Mesenchymal stem cell (in vitro differentiated cells and primary cell): ENCODE data around the gene ZFPL1.

Experiments used
- DNase-seq: peaks from one replicate; pipeline ENCODE4 v3.0.0-alpha.2; 2013
- H2AFZ ChIP-seq: one replicate; pipeline ENCODE4 v1.6.1; 2013; ENCODE audit warnings: low read depth, mild to moderate bottlenecking, control low read depth, inconsistent platforms, low read length, moderate library complexity
- H2AK5ac ChIP-seq: 2 replicates; pipeline ENCODE4 v1.6.1; 2013; ENCODE audit warnings: low read length, moderate library complexity, mild to moderate bottlenecking, inconsistent platforms; ENCODE audit not compliant: severe bottlenecking
- H2BK120ac ChIP-seq: one replicate; pipeline ENCODE4 v1.6.1; 2013; ENCODE audit warnings: low read depth, mild to moderate bottlenecking, inconsistent platforms, low read length, moderate library complexity
- H2BK12ac ChIP-seq, 2 experiments: one replicate each; pipeline ENCODE4 v1.6.1; 2013; ENCODE audit warnings: inconsistent platforms in 2 of 2, low read length in 2 of 2, mild to moderate bottlenecking in 2 of 2, moderate library complexity in 2 of 2, control low read depth in 1 of 2
- H2BK15ac ChIP-seq: one replicate; pipeline ENCODE4 v1.6.1; 2013; ENCODE audit warnings: mild to moderate bottlenecking, low read depth, inconsistent platforms; ENCODE audit not compliant: poor library complexity, severe bottlenecking
- H2BK5ac ChIP-seq: 2 replicates; pipeline ENCODE4 v1.6.1; 2013; ENCODE audit warnings: low read depth, mild to moderate bottlenecking, low read length, control low read depth, inconsistent platforms; ENCODE audit not compliant: poor library complexity, severe bottlenecking
- H3K14ac ChIP-seq, 2 experiments: one replicate each; pipeline ENCODE4 v1.6.1; 2013; ENCODE audit warnings: inconsistent platforms in 2 of 2, low read length in 2 of 2, control low read depth in 1 of 2, mild to moderate bottlenecking in 1 of 2, moderate library complexity in 1 of 2
- H3K18ac ChIP-seq, 2 experiments: one replicate each; pipeline ENCODE4 v1.6.1; 2013; ENCODE audit warnings: inconsistent platforms in 2 of 2, low read length in 2 of 2, control low read depth in 1 of 2, low read depth in 1 of 2, mild to moderate bottlenecking in 1 of 2
- H3K23ac ChIP-seq, 2 experiments: one replicate each; pipeline ENCODE4 v1.6.1; 2013; ENCODE audit warnings: inconsistent platforms in 2 of 2, low read length in 2 of 2, mild to moderate bottlenecking in 2 of 2, moderate library complexity in 2 of 2, control low read depth in 1 of 2
- H3K27ac ChIP-seq: 2 replicates; pipeline ENCODE4 v1.5.1; 2013; ENCODE audit warnings: mild to moderate bottlenecking, moderate library complexity, low read length, control low read depth, inconsistent platforms; ENCODE audit not compliant: poor library complexity, severe bottlenecking
- H3K27me3 ChIP-seq, 2 experiments: 2 replicates each; pipeline versions ENCODE4 v1.6.1 to v1.7.0; 2013; ENCODE audit warnings: low read length in 2 of 2, mild to moderate bottlenecking in 2 of 2, moderate library complexity in 2 of 2, control low read depth in 1 of 2, inconsistent platforms in 1 of 2; ENCODE audit not compliant: control insufficient read depth in 1 of 2, insufficient read depth in 1 of 2
- H3K36me3 ChIP-seq, 2 experiments: 2 replicates each; pipeline versions ENCODE4 v1.6.1 to v1.7.0; 2013; ENCODE audit warnings: low read length in 2 of 2, control low read depth in 1 of 2, inconsistent platforms in 1 of 2, low read depth in 1 of 2, mild to moderate bottlenecking in 1 of 2; ENCODE audit not compliant: insufficient read depth in 2 of 2, control insufficient read depth in 1 of 2
- H3K4ac ChIP-seq, 2 experiments: one replicate each; pipeline ENCODE4 v1.6.1; 2013; ENCODE audit warnings: inconsistent platforms in 2 of 2, low read length in 2 of 2, mild to moderate bottlenecking in 2 of 2, moderate library complexity in 2 of 2, control low read depth in 1 of 2, low read depth in 1 of 2
- H3K4me1 ChIP-seq: 2 replicates; pipeline ENCODE4 v1.6.1; 2013; ENCODE audit warnings: low read depth, low read length, control low read depth; ENCODE audit not compliant: control insufficient read depth, insufficient read depth
- H3K4me2 ChIP-seq: 2 replicates; pipeline ENCODE4 v1.6.1; 2013; ENCODE audit warnings: low read length, mild to moderate bottlenecking, inconsistent platforms; ENCODE audit not compliant: poor library complexity, severe bottlenecking
- H3K4me3 ChIP-seq, 2 experiments: 2 replicates each; pipeline versions ENCODE4 v1.5.1 to v1.7.0; 2013; ENCODE audit warnings: low read length in 2 of 2, mild to moderate bottlenecking in 2 of 2, control low read depth in 1 of 2, low read depth in 1 of 2; ENCODE audit not compliant: insufficient read depth in 1 of 2
- H3K79me1 ChIP-seq: replicated peaks from 2 replicates; pipeline ENCODE4 v1.6.1; 2013; ENCODE audit warnings: mild to moderate bottlenecking, control low read depth, low read length, inconsistent platforms; ENCODE audit not compliant: poor library complexity, severe bottlenecking
- H3K9ac ChIP-seq: 2 replicates; pipeline ENCODE4 v1.7.0; 2013; ENCODE audit warnings: mild to moderate bottlenecking, low read length, moderate library complexity
- H3K9me3 ChIP-seq: 2 replicates; pipeline ENCODE4 v1.7.0; 2013; ENCODE audit warnings: mild to moderate bottlenecking, low read length; ENCODE audit not compliant: control insufficient read depth
- H4K8ac ChIP-seq: one replicate; pipeline ENCODE4 v1.6.1; 2013; ENCODE audit warnings: inconsistent platforms, mild to moderate bottlenecking, low read length, moderate library complexity
- H4K91ac ChIP-seq: one replicate; pipeline ENCODE4 v1.6.1; 2013; ENCODE audit warnings: mild to moderate bottlenecking, low read length, inconsistent platforms
- WGBS: methylation state at CpG from one replicate; pipeline ENCODE4 v1.1.7; 2013; ENCODE audit warnings: mixed read lengths; 5-methylcytosine and 5-hydroxymethylcytosine counted together

The ZFPL1 gene

GRCh38 chr11:65128182-65129145, 44.4 kb downstream of the ZFPL1 start:
- H3K27me3 ChIP-seq, result no peaks in the 10 kb centered on the region
- peaks cover 16% of the 10 kb centered on the region for H3K4me1 ChIP-seq
- peaks cover 35% of the 10 kb centered on the region for H3K79me1 ChIP-seq

GRCh38 chr11:65129649-65130441, 45.8 kb downstream of the ZFPL1 start:
- Histone ChIP-seq H4K91ac (no peak overlapping the region), H3K18ac (no peak overlapping the region), H2AK5ac (no peak overlapping the region), H3K79me1 (peaks cover 33% of the 10 kb centered on the region), H3K4me3 (no peak overlapping the region), H3K4me2 (no peak overlapping the region), H3K9ac (no peak overlapping the region), H2BK5ac (no peak overlapping the region), H2BK12ac (no peak overlapping the region), H4K8ac (no peak overlapping the region), H3K36me3 (peaks cover 77 to 81% of the 10 kb centered on the region in 2 experiments), H3K27ac (no peak overlapping the region), H3K9me3 (no peaks in the 10 kb centered on the region), H3K27me3 (no peaks in the 10 kb centered on the region), H3K4ac (no peak overlapping the region), H3K4me1 (peaks cover 16% of the 10 kb centered on the region), H2BK120ac (no peak overlapping the region), H2BK15ac (no peak overlapping the region), H3K14ac (no peak overlapping the region), H2AFZ (no peak overlapping the region), H3K23ac (no peak overlapping the region)
- no peak for DNase-seq
- WGBS, result 98% methylated on average over 12 of the region's 13 CpGs

More at GRCh38 chr11:65128182-65129145, 44.4 kb downstream of the ZFPL1 start:
- Histone ChIP-seq H3K9ac (no peak overlapping the region), H3K23ac (no peak overlapping the region), H2BK12ac (no peak overlapping the region), H4K91ac (no peak overlapping the region), H2AFZ (no peak overlapping the region), H3K4me2 (no peak overlapping the region), H3K9me3 (no peaks in the 10 kb centered on the region), H3K27ac (no peak overlapping the region), H2BK5ac (no peak overlapping the region), H3K18ac (no peak overlapping the region), H2BK120ac (no peak overlapping the region), H2BK15ac (no peak overlapping the region), H3K4ac (no peak overlapping the region), H4K8ac (no peak overlapping the region), H3K4me3 (no peak overlapping the region), H2AK5ac (no peak overlapping the region), H3K14ac (no peak overlapping the region), H3K36me3 (peaks cover 77 to 90% of the 10 kb centered on the region in 2 experiments)
- WGBS, result 93% methylated on average over 15 of the region's 15 CpGs
- DNase-seq, result no peak

- no peak overlapping the region for H3K9ac ChIP-seq
- H3K18ac ChIP-seq, result no peak overlapping the region
- H3K4me1 ChIP-seq, result peaks cover 23% of the 10 kb centered on the region
- no peak overlapping the region for H2AFZ ChIP-seq
- no peak overlapping the region for H3K27ac ChIP-seq
- H3K4ac ChIP-seq, result no peak overlapping the region
- DNase-seq, result no peak
- H3K4me2 ChIP-seq, result no peak overlapping the region
- no peak overlapping the region for H2BK120ac ChIP-seq
- no peak overlapping the region for H2BK5ac ChIP-seq
- H3K4me3 ChIP-seq, result no peak overlapping the region
- peaks cover 28% of the 10 kb centered on the region for H3K79me1 ChIP-seq
- H3K36me3 ChIP-seq, result peaks cover 68 to 71% of the 10 kb centered on the region in 2 experiments
- no peaks in the 10 kb centered on the region for H3K9me3 ChIP-seq
- WGBS, result 97% methylated on average over 19 of the region's 19 CpGs
- H2BK12ac ChIP-seq, result no peak overlapping the region
- no peak overlapping the region for H3K14ac ChIP-seq
- no peak overlapping the region for H2AK5ac ChIP-seq
- no peak overlapping the region for H3K23ac ChIP-seq
- H3K27me3 ChIP-seq, result no peaks in the 10 kb centered on the region
- no peak overlapping the region for H4K91ac ChIP-seq
- no peak overlapping the region for H2BK15ac ChIP-seq
- H4K8ac ChIP-seq, result no peak overlapping the region
Measured at GRCh38 chr11:65130631-65131416, 46.8 kb downstream of the ZFPL1 start.
